HEK293 (cell line): ENCODE data around the gene PHF23.

ENCODE experiments used
- HOXD13 ChIP-seq: sonication (generic); formaldehyde crosslinking; IDR thresholded peaks from 2 replicates; pipeline ENCODE4 v1.8.0; 2022; ENCODE audit warnings: missing genetic modification reagents, borderline replicate concordance
- IKZF3 ChIP-seq: fragments of 450-650 bp; IDR thresholded peaks from 2 replicates; pipeline ENCODE4 v1.5.0; 2018; ENCODE audit warnings: missing biosample characterization, mild to moderate bottlenecking, missing genetic modification characterization, moderate library complexity
- KLF7 ChIP-seq: fragments of 450-650 bp; formaldehyde crosslinking; IDR thresholded peaks from 2 replicates; pipeline ENCODE4 v1.5.1; 2016; ENCODE audit warnings: missing biosample characterization, missing genetic modification characterization, borderline replicate concordance
- PATZ1 ChIP-seq: fragments of 450-650 bp; formaldehyde crosslinking; IDR thresholded peaks from 2 replicates; pipeline ENCODE4 v1.5.1; 2016; ENCODE audit warnings: missing biosample characterization, missing genetic modification characterization
- SP7 ChIP-seq: fragments of 450-650 bp; formaldehyde crosslinking; IDR thresholded peaks from 2 replicates; pipeline ENCODE4 v1.5.1; 2016; ENCODE audit warnings: missing biosample characterization, missing genetic modification characterization
- ZBTB20 ChIP-seq: fragments of 450-650 bp; formaldehyde crosslinking; IDR thresholded peaks from 2 replicates; pipeline ENCODE4 v1.5.1; 2016; ENCODE audit warnings: missing biosample characterization, missing genetic modification characterization
- ZBTB8A ChIP-seq: fragments of 450-650 bp; formaldehyde crosslinking; IDR thresholded peaks from 2 replicates; pipeline ENCODE4 v1.5.1; 2016; ENCODE audit warnings: missing biosample characterization, missing genetic modification characterization
- ZIC2 ChIP-seq: fragments of 450-650 bp; formaldehyde crosslinking; IDR thresholded peaks from 2 replicates; pipeline ENCODE4 v1.5.1; 2016; ENCODE audit warnings: missing biosample characterization, missing genetic modification characterization
- ZNF324 ChIP-seq: fragments of 450-650 bp; formaldehyde crosslinking; IDR thresholded peaks from 2 replicates; pipeline ENCODE4 v1.5.1; 2016; ENCODE audit warnings: missing biosample characterization, missing genetic modification characterization
- ZNF341 ChIP-seq: fragments of 450-650 bp; formaldehyde crosslinking; IDR thresholded peaks from 2 replicates; pipeline ENCODE4; 2016; ENCODE audit warnings: low read depth, missing biosample characterization, missing genetic modification characterization
- ZNF423 ChIP-seq: fragments of 450-650 bp; formaldehyde crosslinking; IDR thresholded peaks from 2 replicates; pipeline ENCODE4 v1.5.1; 2016; ENCODE audit warnings: missing biosample characterization, missing genetic modification characterization
- ZNF624 ChIP-seq: fragments of 450-650 bp; formaldehyde crosslinking; IDR thresholded peaks from 2 replicates; pipeline ENCODE4 v1.5.1; 2017; ENCODE audit warnings: missing biosample characterization, missing genetic modification characterization
- ZNF645 ChIP-seq: fragments of 450-650 bp; formaldehyde crosslinking; IDR thresholded peaks from 2 replicates; pipeline ENCODE4; 2016; ENCODE audit warnings: missing biosample characterization, missing genetic modification characterization
- ZNF660 ChIP-seq: fragments of 450-650 bp; IDR thresholded peaks from 2 replicates; pipeline ENCODE4 v1.5.1; 2018; ENCODE audit warnings: missing biosample characterization, mild to moderate bottlenecking, missing genetic modification characterization
- TF ChIP-seq, protein P1 (sequence below): sonication (generic); formaldehyde crosslinking; IDR thresholded peaks from 2 replicates; pipeline ENCODE4 v1.8.1; 2022; ENCODE audit warnings: mild to moderate bottlenecking, moderate library complexity, missing genetic modification reagents
- TF ChIP-seq, protein P2 (sequence below): fragments of 450-650 bp; formaldehyde crosslinking; IDR thresholded peaks from 2 replicates; pipeline ENCODE4 v1.5.1; 2016; ENCODE audit warnings: missing biosample characterization, missing genetic modification characterization
- TF ChIP-seq, protein P3 (sequence below): fragments of 450-650 bp; formaldehyde crosslinking; IDR thresholded peaks from 2 replicates; pipeline ENCODE4 v1.5.1; 2016; ENCODE audit warnings: missing biosample characterization, missing genetic modification characterization, borderline replicate concordance
- TF ChIP-seq, protein P4 (sequence below): fragments of 450-650 bp; formaldehyde crosslinking; IDR thresholded peaks from 2 replicates; pipeline ENCODE4 v1.5.1; 2016; ENCODE audit warnings: missing biosample characterization, missing genetic modification characterization

PHF23 gene

GRCh38 chr17:7237761-7238419, 1.4 kb downstream of the PHF23 start (continued):
- TF ChIP-seq ZNF660 (tag by site-specific recombination) (0 out of 2 replicates have a peak, but pooled peaks have one; percentile 41), KLF7 (peak; percentile 59; the same call in 1 of the 2 replicates), ZNF324 (tag by site-specific recombination) (no peak), PATZ1 (tag by site-specific recombination) (peak; percentile 85), ZIC2 (tag by site-specific recombination) (peak; percentile 28; the same call in 1 of the 2 replicates), ZNF423 (tag by site-specific recombination) (0 out of 2 replicates have a peak, but pooled peaks have one; percentile 22), ZBTB8A (tag by site-specific recombination) (peak; percentile 100), SP7 (peak; percentile 52), ZNF341 (tag by site-specific recombination) (no peak), ZNF645 (tag by site-specific recombination) (no peak), IKZF3 (no peak), ZNF624 (tag by site-specific recombination) (no peak), HOXD13 (CRISPR knock-in tag) (no peak), ZBTB20 (tag by site-specific recombination) (peak; percentile 47; the same call in 1 of the 2 replicates)
- TF ChIP-seq, protein P1, sequence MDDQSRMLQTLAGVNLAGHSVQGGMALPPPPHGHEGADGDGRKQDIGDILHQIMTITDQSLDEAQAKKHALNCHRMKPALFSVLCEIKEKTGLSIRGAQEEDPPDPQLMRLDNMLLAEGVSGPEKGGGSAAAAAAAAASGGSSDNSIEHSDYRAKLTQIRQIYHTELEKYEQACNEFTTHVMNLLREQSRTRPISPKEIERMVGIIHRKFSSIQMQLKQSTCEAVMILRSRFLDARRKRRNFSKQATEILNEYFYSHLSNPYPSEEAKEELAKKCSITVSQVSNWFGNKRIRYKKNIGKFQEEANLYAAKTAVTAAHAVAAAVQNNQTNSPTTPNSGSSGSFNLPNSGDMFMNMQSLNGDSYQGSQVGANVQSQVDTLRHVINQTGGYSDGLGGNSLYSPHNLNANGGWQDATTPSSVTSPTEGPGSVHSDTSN (CRISPR knock-in tag): 0 out of 2 replicates have a peak, but pooled peaks have one; percentile 42
- TF ChIP-seq, protein P2, sequence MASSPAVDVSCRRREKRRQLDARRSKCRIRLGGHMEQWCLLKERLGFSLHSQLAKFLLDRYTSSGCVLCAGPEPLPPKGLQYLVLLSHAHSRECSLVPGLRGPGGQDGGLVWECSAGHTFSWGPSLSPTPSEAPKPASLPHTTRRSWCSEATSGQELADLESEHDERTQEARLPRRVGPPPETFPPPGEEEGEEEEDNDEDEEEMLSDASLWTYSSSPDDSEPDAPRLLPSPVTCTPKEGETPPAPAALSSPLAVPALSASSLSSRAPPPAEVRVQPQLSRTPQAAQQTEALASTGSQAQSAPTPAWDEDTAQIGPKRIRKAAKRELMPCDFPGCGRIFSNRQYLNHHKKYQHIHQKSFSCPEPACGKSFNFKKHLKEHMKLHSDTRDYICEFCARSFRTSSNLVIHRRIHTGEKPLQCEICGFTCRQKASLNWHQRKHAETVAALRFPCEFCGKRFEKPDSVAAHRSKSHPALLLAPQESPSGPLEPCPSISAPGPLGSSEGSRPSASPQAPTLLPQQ (tag by site-specific recombination): 0 out of 2 replicates have a peak, but pooled peaks have one; percentile 20
- TF ChIP-seq, protein P3, sequence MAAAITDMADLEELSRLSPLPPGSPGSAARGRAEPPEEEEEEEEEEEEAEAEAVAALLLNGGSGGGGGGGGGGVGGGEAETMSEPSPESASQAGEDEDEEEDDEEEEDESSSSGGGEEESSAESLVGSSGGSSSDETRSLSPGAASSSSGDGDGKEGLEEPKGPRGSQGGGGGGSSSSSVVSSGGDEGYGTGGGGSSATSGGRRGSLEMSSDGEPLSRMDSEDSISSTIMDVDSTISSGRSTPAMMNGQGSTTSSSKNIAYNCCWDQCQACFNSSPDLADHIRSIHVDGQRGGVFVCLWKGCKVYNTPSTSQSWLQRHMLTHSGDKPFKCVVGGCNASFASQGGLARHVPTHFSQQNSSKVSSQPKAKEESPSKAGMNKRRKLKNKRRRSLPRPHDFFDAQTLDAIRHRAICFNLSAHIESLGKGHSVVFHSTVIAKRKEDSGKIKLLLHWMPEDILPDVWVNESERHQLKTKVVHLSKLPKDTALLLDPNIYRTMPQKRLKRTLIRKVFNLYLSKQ: no peak
- TF ChIP-seq, protein P4, sequence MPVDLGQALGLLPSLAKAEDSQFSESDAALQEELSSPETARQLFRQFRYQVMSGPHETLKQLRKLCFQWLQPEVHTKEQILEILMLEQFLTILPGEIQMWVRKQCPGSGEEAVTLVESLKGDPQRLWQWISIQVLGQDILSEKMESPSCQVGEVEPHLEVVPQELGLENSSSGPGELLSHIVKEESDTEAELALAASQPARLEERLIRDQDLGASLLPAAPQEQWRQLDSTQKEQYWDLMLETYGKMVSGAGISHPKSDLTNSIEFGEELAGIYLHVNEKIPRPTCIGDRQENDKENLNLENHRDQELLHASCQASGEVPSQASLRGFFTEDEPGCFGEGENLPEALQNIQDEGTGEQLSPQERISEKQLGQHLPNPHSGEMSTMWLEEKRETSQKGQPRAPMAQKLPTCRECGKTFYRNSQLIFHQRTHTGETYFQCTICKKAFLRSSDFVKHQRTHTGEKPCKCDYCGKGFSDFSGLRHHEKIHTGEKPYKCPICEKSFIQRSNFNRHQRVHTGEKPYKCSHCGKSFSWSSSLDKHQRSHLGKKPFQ (tag by site-specific recombination): no peak
